Endodermal cell (in vitro differentiated cells): Measurements from ENCODE around the gene MDFIC. TPM values are rescaled to one million over a fixed set of nuclear protein-coding genes. Genes with fewer than 3 reads are reported as not detected.

ENCODE experiments used
- DNase-seq: peaks from one replicate; pipeline ENCODE4 v3.0.0-alpha.2; 2017
- H3K27ac ChIP-seq: 2 replicates; pipeline ENCODE4 v1.5.1; 2013; ENCODE audit warnings: mild to moderate bottlenecking, low read depth, low read length, moderate library complexity
- H3K27me3 ChIP-seq: 2 replicates; pipeline ENCODE4 v1.6.1; 2013; ENCODE audit warnings: mild to moderate bottlenecking, low read length, moderate library complexity; ENCODE audit not compliant: insufficient read depth, control insufficient read depth, poor library complexity, severe bottlenecking
- H3K36me3 ChIP-seq: 2 replicates; pipeline ENCODE4 v1.7.0; 2013; ENCODE audit warnings: mild to moderate bottlenecking, low read length, moderate library complexity; ENCODE audit not compliant: control insufficient read depth, insufficient read depth
- H3K4me1 ChIP-seq: one replicate; pipeline ENCODE4 v1.7.0; 2013; ENCODE audit warnings: low read length; ENCODE audit not compliant: control insufficient read depth, insufficient read depth
- H3K4me3 ChIP-seq: 2 replicates; pipeline ENCODE4 v1.5.1; 2013; ENCODE audit warnings: mild to moderate bottlenecking, low read length, moderate library complexity
- H3K9ac ChIP-seq: 2 replicates; pipeline ENCODE4 v1.6.1; 2013; ENCODE audit warnings: mild to moderate bottlenecking, low read length, moderate library complexity; ENCODE audit not compliant: poor library complexity, severe bottlenecking; ENCODE audit errors: extremely low read depth
- H3K9me3 ChIP-seq: 2 replicates; pipeline ENCODE4 v1.6.1; 2013; ENCODE audit warnings: mild to moderate bottlenecking, low read length, moderate library complexity; ENCODE audit not compliant: control insufficient read depth
- H3K27ac Mint-ChIP-seq: 2 replicates; pipeline ENCODE4 v1.8.0; 2020; ENCODE audit warnings: mixed read lengths
- H3K27me3 Mint-ChIP-seq: 2 replicates; pipeline ENCODE4 v1.8.0; 2021; ENCODE audit warnings: mild to moderate bottlenecking, mixed read lengths; ENCODE audit not compliant: insufficient read depth
- H3K36me3 Mint-ChIP-seq: 2 replicates; pipeline ENCODE4 v1.8.0; 2020; ENCODE audit warnings: low read depth, mixed read lengths
- H3K4me1 Mint-ChIP-seq: 2 replicates; pipeline ENCODE4 v1.8.0; 2020; ENCODE audit warnings: mixed read lengths
- H3K4me3 Mint-ChIP-seq: 2 replicates; pipeline ENCODE4 v1.8.0; 2020; ENCODE audit warnings: mild to moderate bottlenecking, moderate library complexity, mixed read lengths
- H3K9me3 Mint-ChIP-seq: 2 replicates; pipeline ENCODE4 v1.8.0; 2020; ENCODE audit warnings: mild to moderate bottlenecking, mixed read lengths
- CTCF ChIP-seq: fragments of 200-600 bp; sonication (generic); conservative IDR thresholded peaks from 2 replicates; pipeline ENCODE4 v1.5.0; 2021; ENCODE audit warnings: antibody characterized with exemption, mild to moderate bottlenecking
- WGBS, 2 experiments: methylation state at CpG; one replicate each; pipeline versions ENCODE4 v1.1.5 to v1.1.7; 2013; ENCODE audit warnings: missing lambda C conversion rate in 2 of 2, mixed read lengths in 1 of 2; ENCODE audit not compliant: insufficient coverage in 1 of 2, insufficient read length in 1 of 2; 5-methylcytosine and 5-hydroxymethylcytosine counted together
- total RNA-seq, 2 donors: library from RNA; stranded (reverse); fragmentation: NEBNext Ultra II Directional in 1 of 2; extraction: Animal tissue kit (Norgen Biotek cat#: 25700) in 1 of 2; gene quantifications; 2 replicates in 1 of 2; 3 replicates in 1 of 2; pipeline ENCODE4 v1.2.1, GENCODE V29; 2021

Gene MDFIC
- total RNA-seq, 2 donors from 2014 or later, result 7.4 to 15.1 TPM

- Histone ChIP-seq H3K9me3 (no peaks in the 10 kb centered on the region), H3K4me3 (no peak overlapping the region), H3K27ac (no peak overlapping the region), H3K9ac (no peak overlapping the region), H3K27me3 (no peaks in the 10 kb centered on the region), H3K36me3 (no peaks in the 10 kb centered on the region), H3K4me1 (no peaks in the 10 kb centered on the region)
- WGBS, 2 experiments, result 98 to 100% methylated on average over 2 of the region's 2 CpGs
- no peaks in the 10 kb centered on the region for H3K27me3 Mint-ChIP-seq
- TF ChIP-seq CTCF, result no peak
- no peaks in the 10 kb centered on the region for H3K4me1 Mint-ChIP-seq
- DNase-seq, result no peak
- H3K36me3 Mint-ChIP-seq, result no peaks in the 10 kb centered on the region
- no peak overlapping the region for H3K4me3 Mint-ChIP-seq
- H3K9me3 Mint-ChIP-seq, result no peaks in the 10 kb centered on the region
- no peak overlapping the region for H3K27ac Mint-ChIP-seq
Observed at GRCh38 chr7:114936471-114936870, 14.6 kb downstream of the MDFIC start.

GRCh38 chr7:114937446-114937845, 15.6 kb downstream of the MDFIC start:
- WGBS, 2 experiments, result 100% methylated on average over 1 of the region's 1 CpG; no CpG with 5 or more reads in 1 of the 2 experiments
- H3K27ac Mint-ChIP-seq, result no peak overlapping the region
- no peak overlapping the region for H3K4me3 Mint-ChIP-seq
- Histone ChIP-seq H3K27ac (no peak overlapping the region), H3K4me1 (no peaks in the 10 kb centered on the region), H3K9me3 (no peaks in the 10 kb centered on the region), H3K27me3 (no peaks in the 10 kb centered on the region), H3K9ac (no peak overlapping the region), H3K36me3 (no peaks in the 10 kb centered on the region), H3K4me3 (no peak overlapping the region)
- no peaks in the 10 kb centered on the region for H3K36me3 Mint-ChIP-seq
- H3K9me3 Mint-ChIP-seq, result no peaks in the 10 kb centered on the region
- no peaks in the 10 kb centered on the region for H3K4me1 Mint-ChIP-seq
- no peaks in the 10 kb centered on the region for H3K27me3 Mint-ChIP-seq
- DNase-seq, result no peak
- TF ChIP-seq CTCF, result no peak

- no peaks in the 10 kb centered on the region for H3K27me3 Mint-ChIP-seq
- Histone ChIP-seq H3K36me3 (no peaks in the 10 kb centered on the region), H3K27ac (no peak overlapping the region), H3K4me3 (no peak overlapping the region), H3K9ac (no peak overlapping the region), H3K27me3 (no peaks in the 10 kb centered on the region), H3K9me3 (no peaks in the 10 kb centered on the region), H3K4me1 (no peaks in the 10 kb centered on the region)
- TF ChIP-seq CTCF, result no peak
- no peak for DNase-seq
- no peaks in the 10 kb centered on the region for H3K9me3 Mint-ChIP-seq
- H3K4me3 Mint-ChIP-seq, result no peak overlapping the region
- peaks cover 7% of the 10 kb centered on the region for H3K4me1 Mint-ChIP-seq
- no peak overlapping the region for H3K27ac Mint-ChIP-seq
- no peaks in the 10 kb centered on the region for H3K36me3 Mint-ChIP-seq
Observed at GRCh38 chr7:114938785-114939184, 16.9 kb downstream of the MDFIC start.
